ENCODE data around the gene SLC16A8. TPM values are rescaled to one million over a fixed set of nuclear protein-coding genes. Genes with fewer than 3 reads are reported as not detected.

SLC16A8 gene
- total and polyA plus RNA-seq, 2 experiments from 2014 or later, result 0.52 to 0.66 TPM

GRCh38 chr22:38125038-38125610 lies 41.1 kb upstream of the SLC16A8 start (continued):
- no peak for TF ChIP-seq ZNF462 (CRISPR knock-in tag; IDR thresholded peaks at IDR 0.05)
- TF ChIP-seq, protein P1, sequence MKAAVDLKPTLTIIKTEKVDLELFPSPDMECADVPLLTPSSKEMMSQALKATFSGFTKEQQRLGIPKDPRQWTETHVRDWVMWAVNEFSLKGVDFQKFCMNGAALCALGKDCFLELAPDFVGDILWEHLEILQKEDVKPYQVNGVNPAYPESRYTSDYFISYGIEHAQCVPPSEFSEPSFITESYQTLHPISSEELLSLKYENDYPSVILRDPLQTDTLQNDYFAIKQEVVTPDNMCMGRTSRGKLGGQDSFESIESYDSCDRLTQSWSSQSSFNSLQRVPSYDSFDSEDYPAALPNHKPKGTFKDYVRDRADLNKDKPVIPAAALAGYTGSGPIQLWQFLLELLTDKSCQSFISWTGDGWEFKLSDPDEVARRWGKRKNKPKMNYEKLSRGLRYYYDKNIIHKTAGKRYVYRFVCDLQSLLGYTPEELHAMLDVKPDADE (IDR thresholded peaks at IDR 0.05), result no peak
- no peak for TF ChIP-seq JUNB (IDR thresholded peaks at IDR 0.05; ENCODE audit: unreplicated experiment)
- no peak for TF ChIP-seq ZNF114 (CRISPR knock-in tag; IDR thresholded peaks at IDR 0.05)
- no peak for TF ChIP-seq CREB1 (CRISPR knock-in tag; IDR thresholded peaks at IDR 0.05; ENCODE audit: low read depth)
- no peak for TF ChIP-seq EZH2 (IDR thresholded peaks at IDR 0.05; ENCODE audit: low read depth, unreplicated experiment)
- no peak for TF ChIP-seq NANOG (IDR thresholded peaks at IDR 0.05; ENCODE audit: borderline replicate concordance)
- TF ChIP-seq EZH2phosphoT487 (IDR thresholded peaks at IDR 0.05; ENCODE audit: unreplicated experiment), result no peak
